PFSK-1 (cell line): ENCODE measurements around the gene BMP4.

Experiments
- POLR2AphosphoS5 ChIP-seq: IDR thresholded peaks from 2 replicates; pipeline ENCODE4 v1.6.1; 2012; ENCODE audit warnings: low read depth, mild to moderate bottlenecking, control low read depth, low read length, moderate library complexity
- REST ChIP-seq, 2 experiments: IDR thresholded peaks; 2 replicates each; pipeline versions ENCODE4 v1.6.1 to v1.8.0; 2011 to 2012; ENCODE audit warnings: low read depth in 2 of 2, low read length in 2 of 2, control low read depth in 1 of 2, inconsistent platforms in 1 of 2, mild to moderate bottlenecking in 1 of 2, moderate library complexity in 1 of 2; ENCODE audit not compliant: insufficient read depth in 1 of 2
- SIN3A ChIP-seq: IDR thresholded peaks from 2 replicates; pipeline ENCODE4 v1.6.1; 2012; ENCODE audit warnings: mild to moderate bottlenecking, low read length, moderate library complexity, borderline replicate concordance; ENCODE audit not compliant: insufficient read depth
- TAF1 ChIP-seq: IDR thresholded peaks from 2 replicates; pipeline ENCODE4 v1.6.1; 2012; ENCODE audit warnings: low read length, control low read depth, borderline replicate concordance; ENCODE audit not compliant: insufficient read depth

GRCh38 chr14:53950031-53950793 is 6.4 kb downstream of the BMP4 start:
- TF ChIP-seq TAF1 = no peak
- no peak for TF ChIP-seq SIN3A
- no peak for TF ChIP-seq REST (IDR thresholded peaks at IDR 0.05; ENCODE audit: insufficient read depth in 1 of 2, low read depth in 2 of 2, low read length in 2 of 2)
- no peak for TF ChIP-seq POLR2AphosphoS5
